PC-9 (cell line): ENCODE results near the gene TTLL1.

Experiments
- CTCF ChIP-seq: fragments of 200-600 bp; sonication (generic); conservative IDR thresholded peaks from 2 replicates; pipeline ENCODE4 v1.6.1; 2017; ENCODE audit warnings: mixed run types, antibody characterized with exemption, mild to moderate bottlenecking, moderate library complexity
- EZH2 ChIP-seq: fragments of 200-600 bp; sonication (generic); IDR thresholded peaks from 2 replicates; pipeline ENCODE4 v1.8.0; 2017; ENCODE audit warnings: antibody characterized with exemption, low read depth

GRCh38 chr22:43039800-43040199, 49.4 kb downstream of the TTLL1 start:
- TF ChIP-seq CTCF (no peak), EZH2 (no peak)
